Suprapubic skin (tissue), 4 donors: ENCODE measurements around the gene ZBED1. TPM values are rescaled to one million over a fixed set of nuclear protein-coding genes. Genes with fewer than 3 reads are reported as not detected.
A peak's percentile ranks its signal among the peaks of the same experiment; 100 is the strongest.

Source experiments
- DNase-seq, 2 donors: peaks; one replicate each; pipeline ENCODE4 v3.0.0-alpha.2; 2019; ENCODE audit warnings: low spot score in 2 of 2
- H3K27ac ChIP-seq: fragments of 200-600 bp; sonication (generic); one replicate; pipeline ENCODE4 v1.5.1; 2019
- H3K27me3 ChIP-seq: fragments of 200-600 bp; sonication (generic); one replicate; pipeline ENCODE4 v1.5.1; 2019
- H3K36me3 ChIP-seq: fragments of 200-600 bp; sonication (generic); one replicate; pipeline ENCODE4 v1.5.1; 2019
- H3K4me1 ChIP-seq: fragments of 200-600 bp; sonication (generic); one replicate; pipeline ENCODE4 v1.5.1; 2019
- H3K4me3 ChIP-seq: fragments of 200-600 bp; sonication (generic); one replicate; pipeline ENCODE4 v1.5.1; 2019; ENCODE audit warnings: mild to moderate bottlenecking
- H3K9me3 ChIP-seq: fragments of 200-600 bp; sonication (generic); one replicate; pipeline ENCODE4 v1.5.1; 2019
- CTCF ChIP-seq, 2 donors: fragments of 200-600 bp in 1 of 2; fragments of 450-650 bp in 1 of 2; sonication (generic) in 1 of 2; IDR thresholded peaks; one replicate each; pipeline ENCODE4 v1.5.1; 2016 to 2019; ENCODE audit warnings: antibody characterized with exemption in 2 of 2, mild to moderate bottlenecking in 1 of 2, moderate library complexity in 1 of 2
- EP300 ChIP-seq: sonication (generic); formaldehyde crosslinking; IDR thresholded peaks from one replicate; pipeline ENCODE4 v1.6.1; 2017; ENCODE audit warnings: antibody characterized with exemption
- POLR2A ChIP-seq, 2 donors: fragments of 450-650 bp; IDR thresholded peaks; one replicate each; pipeline ENCODE4 v1.6.1; 2017; ENCODE audit warnings: antibody characterized with exemption in 2 of 2, mild to moderate bottlenecking in 2 of 2, moderate library complexity in 2 of 2
- POLR2AphosphoS5 ChIP-seq, 3 donors: sonication (generic); formaldehyde crosslinking; IDR thresholded peaks; one replicate each; pipeline ENCODE4 v1.6.1; 2017; ENCODE audit warnings: antibody characterized with exemption in 3 of 3
- WGBS: methylation state at CpG from one replicate; pipeline ENCODE4 v1.1.5; 2018; 5-methylcytosine and 5-hydroxymethylcytosine counted together
- total RNA-seq, 4 donors: library from RNA; depleted of rRNA; stranded (reverse); fragments of >200 nt; gene quantifications; one replicate each; pipeline ENCODE4 v1.1.0, GENCODE V29; 2016

Gene ZBED1
- total RNA-seq, 4 donors from 2014 or later: 41.5 to 67.3 (median 55.1) TPM

- no peak overlapping the region for H3K27ac ChIP-seq
- peak in 1 of 2 donors; percentile 46 for DNase-seq
- TF ChIP-seq CTCF (IDR thresholded peaks at IDR 0.05) (no peak), POLR2A (IDR thresholded peaks at IDR 0.05) (no peak), POLR2AphosphoS5 (IDR thresholded peaks at IDR 0.05) (no peak), EP300 (no peak)
- H3K9me3 ChIP-seq: no peaks in the 10 kb centered on the region
- no peak overlapping the region for H3K4me3 ChIP-seq
- 96% methylated on average over 22 of the region's 22 CpGs for WGBS
- H3K27me3 ChIP-seq: no peaks in the 10 kb centered on the region
- peaks cover 3% of the 10 kb centered on the region for H3K4me1 ChIP-seq
- H3K36me3 ChIP-seq: peaks cover 66% of the 10 kb centered on the region
These were observed 10.1 kb downstream of the ZBED1 start for GRCh38 chrX:2490634-2491033.

GRCh38 chrX:2489446-2490445, 11.0 kb downstream of the ZBED1 start:
- no peak overlapping the region for H3K4me3 ChIP-seq
- H3K27ac ChIP-seq: no peak overlapping the region
- WGBS: 99% methylated on average over 20 of the region's 65 CpGs
- peaks cover 63% of the 10 kb centered on the region for H3K36me3 ChIP-seq
- TF ChIP-seq CTCF (IDR thresholded peaks at IDR 0.05) (no peak), POLR2AphosphoS5 (IDR thresholded peaks at IDR 0.05) (no peak), EP300 (no peak), POLR2A (IDR thresholded peaks at IDR 0.05) (no peak)
- DNase-seq: peak in 1 of 2 donors; percentile 60
- no peaks in the 10 kb centered on the region for H3K9me3 ChIP-seq
- H3K4me1 ChIP-seq: peaks cover 7% of the 10 kb centered on the region
- H3K27me3 ChIP-seq: no peaks in the 10 kb centered on the region

- H3K27ac ChIP-seq: no peak overlapping the region
- DNase-seq: no peak
- no peaks in the 10 kb centered on the region for H3K27me3 ChIP-seq
- TF ChIP-seq POLR2A (IDR thresholded peaks at IDR 0.05) (no peak), EP300 (no peak), CTCF (IDR thresholded peaks at IDR 0.05) (no peak), POLR2AphosphoS5 (IDR thresholded peaks at IDR 0.05) (no peak)
- 96% methylated on average over 25 of the region's 50 CpGs for WGBS
- H3K4me1 ChIP-seq: peaks cover 11% of the 10 kb centered on the region
- H3K4me3 ChIP-seq: no peak overlapping the region
- H3K9me3 ChIP-seq: no peaks in the 10 kb centered on the region
- H3K36me3 ChIP-seq: peaks cover 63% of the 10 kb centered on the region
These were observed 12.0 kb downstream of the ZBED1 start for GRCh38 chrX:2488621-2489285.

- Histone ChIP-seq H3K4me1 (peaks cover 11% of the 10 kb centered on the region), H3K27me3 (no peaks in the 10 kb centered on the region), H3K27ac (no peak overlapping the region), H3K9me3 (no peaks in the 10 kb centered on the region), H3K4me3 (no peak overlapping the region), H3K36me3 (peaks cover 59% of the 10 kb centered on the region)
- no peak for TF ChIP-seq CTCF (IDR thresholded peaks at IDR 0.05)
- no peak for TF ChIP-seq POLR2AphosphoS5 (IDR thresholded peaks at IDR 0.05)
- TF ChIP-seq POLR2A (IDR thresholded peaks at IDR 0.05): no peak
- TF ChIP-seq EP300: no peak
- DNase-seq: peak in 1 of 2 donors; percentile 27
- WGBS: 97% methylated on average over 16 of the region's 16 CpGs
These were observed 13.4 kb downstream of the ZBED1 start for GRCh38 chrX:2487366-2487765.
